Activated T-helper 2 cell treated with anti-CD3 and anti-CD28 coated beads, Interferon-gamma antibody, Interleukin-2, Interleukin-4, amounts not matched to agents 10 μg/mL and 5 μg/mL and 100 μg/mL, durations not matched to agents 14 hours and 24 hours and 36 hours (primary cell): Measurements from ENCODE around the gene ATIC. TPM values are rescaled to one million over a fixed set of nuclear protein-coding genes. Genes with fewer than 3 reads are reported as not detected.

Experiments
- DNase-seq: peaks from one replicate; pipeline ENCODE4 v3.0.0; 2021; ENCODE audit warnings: low spot score
- H3K27ac Mint-ChIP-seq: one replicate; pipeline ENCODE4 v1.8.0; 2021; ENCODE audit warnings: mixed read lengths
- H3K27me3 Mint-ChIP-seq: one replicate; pipeline ENCODE4 v1.8.0; 2021; ENCODE audit warnings: low read depth, mixed read lengths
- H3K36me3 Mint-ChIP-seq: one replicate; pipeline ENCODE4 v1.8.0; 2021; ENCODE audit warnings: low read depth, mixed read lengths
- H3K4me1 Mint-ChIP-seq: one replicate; pipeline ENCODE4 v1.8.0; 2021; ENCODE audit warnings: low read depth, mixed read lengths
- H3K4me3 Mint-ChIP-seq: one replicate; pipeline ENCODE4 v1.8.0; 2021; ENCODE audit warnings: low read depth, mild to moderate bottlenecking, moderate library complexity, mixed read lengths
- H3K9me3 Mint-ChIP-seq: one replicate; pipeline ENCODE4 v1.8.0; 2021; ENCODE audit warnings: mixed read lengths
- intact Hi-C: fragments of 100-400 bp; cut with micrococcal nuclease; formaldehyde crosslinking; loops from one replicate; pipeline ENCODE4 v1.15.1; 2023
- total RNA-seq: library from RNA; stranded (reverse); gene quantifications from 2 replicates; pipeline ENCODE4 v1.2.3, GENCODE V29; 2022

Gene ATIC
- total RNA-seq, 1 donor from 2014 or later, result 296 TPM

- DNase-seq, result no peak
- no peaks in the 10 kb centered on the region for H3K27me3 Mint-ChIP-seq
- intact Hi-C loops, result no loop called here
- H3K36me3 Mint-ChIP-seq, result peaks cover 37% of the 10 kb centered on the region
- H3K9me3 Mint-ChIP-seq, result no peaks in the 10 kb centered on the region
- no peaks in the 10 kb centered on the region for H3K4me1 Mint-ChIP-seq
- H3K4me3 Mint-ChIP-seq, result no peak overlapping the region
- H3K27ac Mint-ChIP-seq, result no peak overlapping the region
Measured at GRCh38 chr2:215365184-215365658, 53.4 kb downstream of the ATIC start.

- Mint-ChIP-seq H3K4me1 (no peaks in the 10 kb centered on the region), H3K9me3 (no peaks in the 10 kb centered on the region), H3K36me3 (peaks cover 34% of the 10 kb centered on the region), H3K4me3 (no peak overlapping the region), H3K27ac (no peak overlapping the region), H3K27me3 (no peaks in the 10 kb centered on the region)
- intact Hi-C loops, result no loop called here
- no peak for DNase-seq
Measured at GRCh38 chr2:215366440-215367032, 54.7 kb downstream of the ATIC start.

GRCh38 chr2:215367662-215368492, 56.0 kb downstream of the ATIC start:
- Mint-ChIP-seq H3K36me3 (peaks cover 27% of the 10 kb centered on the region), H3K4me1 (no peaks in the 10 kb centered on the region), H3K27me3 (no peaks in the 10 kb centered on the region), H3K9me3 (no peaks in the 10 kb centered on the region), H3K27ac (no peak overlapping the region), H3K4me3 (no peak overlapping the region)
- no peak for DNase-seq
- intact Hi-C loops, result no loop called here

GRCh38 chr2:215368493-215368809, 56.6 kb downstream of the ATIC start:
- no peak for DNase-seq
- H3K4me3 Mint-ChIP-seq, result no peak overlapping the region
- peaks cover 26% of the 10 kb centered on the region for H3K36me3 Mint-ChIP-seq
- H3K27me3 Mint-ChIP-seq, result no peaks in the 10 kb centered on the region
- intact Hi-C loops, result no loop called here
- H3K27ac Mint-ChIP-seq, result no peak overlapping the region
- no peaks in the 10 kb centered on the region for H3K4me1 Mint-ChIP-seq
- no peaks in the 10 kb centered on the region for H3K9me3 Mint-ChIP-seq

GRCh38 chr2:215369181-215369760, 57.4 kb downstream of the ATIC start:
- intact Hi-C loops, result no loop called here
- H3K9me3 Mint-ChIP-seq, result no peaks in the 10 kb centered on the region
- no peaks in the 10 kb centered on the region for H3K27me3 Mint-ChIP-seq
- no peak for DNase-seq
- H3K27ac Mint-ChIP-seq, result no peak overlapping the region
- peaks cover 20% of the 10 kb centered on the region for H3K36me3 Mint-ChIP-seq
- no peak overlapping the region for H3K4me3 Mint-ChIP-seq
- no peaks in the 10 kb centered on the region for H3K4me1 Mint-ChIP-seq

- no peaks in the 10 kb centered on the region for H3K9me3 Mint-ChIP-seq
- H3K27me3 Mint-ChIP-seq, result no peaks in the 10 kb centered on the region
- no peaks in the 10 kb centered on the region for H3K4me1 Mint-ChIP-seq
- H3K27ac Mint-ChIP-seq, result no peak overlapping the region
- no peak for DNase-seq
- no peak overlapping the region for H3K4me3 Mint-ChIP-seq
- H3K36me3 Mint-ChIP-seq, result peaks cover 21% of the 10 kb centered on the region
- intact Hi-C loops, result no loop called here
Measured at GRCh38 chr2:215370112-215370965, 58.5 kb downstream of the ATIC start.

GRCh38 chr2:215371915-215372897, 60.3 kb downstream of the ATIC start:
- no peak overlapping the region for H3K27ac Mint-ChIP-seq
- DNase-seq, result no peak
- no peaks in the 10 kb centered on the region for H3K4me1 Mint-ChIP-seq
- intact Hi-C loops, result no loop called here
- H3K9me3 Mint-ChIP-seq, result no peaks in the 10 kb centered on the region
- no peak overlapping the region for H3K4me3 Mint-ChIP-seq
- H3K27me3 Mint-ChIP-seq, result no peaks in the 10 kb centered on the region
- H3K36me3 Mint-ChIP-seq, result peaks cover 14% of the 10 kb centered on the region

- H3K4me1 Mint-ChIP-seq, result no peaks in the 10 kb centered on the region
- peaks cover 11% of the 10 kb centered on the region for H3K36me3 Mint-ChIP-seq
- no peaks in the 10 kb centered on the region for H3K27me3 Mint-ChIP-seq
- no peak overlapping the region for H3K4me3 Mint-ChIP-seq
- no peak for DNase-seq
- no peak overlapping the region for H3K27ac Mint-ChIP-seq
- no peaks in the 10 kb centered on the region for H3K9me3 Mint-ChIP-seq
- intact Hi-C loops, result no loop called here
Measured at GRCh38 chr2:215372968-215373649, 61.2 kb downstream of the ATIC start.

GRCh38 chr2:215374002-215374401, 62.1 kb downstream of the ATIC start:
- Mint-ChIP-seq H3K27me3 (no peaks in the 10 kb centered on the region), H3K9me3 (no peaks in the 10 kb centered on the region), H3K4me1 (no peaks in the 10 kb centered on the region), H3K4me3 (no peak overlapping the region), H3K36me3 (peaks cover 11% of the 10 kb centered on the region), H3K27ac (no peak overlapping the region)
- no peak for DNase-seq
- intact Hi-C loops, result no loop called here

GRCh38 chr2:215374642-215375466, 63.0 kb downstream of the ATIC start:
- Mint-ChIP-seq H3K27me3 (no peaks in the 10 kb centered on the region), H3K36me3 (peaks cover 11% of the 10 kb centered on the region), H3K9me3 (no peaks in the 10 kb centered on the region), H3K27ac (no peak overlapping the region), H3K4me1 (no peaks in the 10 kb centered on the region), H3K4me3 (no peak overlapping the region)
- DNase-seq, result no peak
- intact Hi-C loops, result no loop called here

GRCh38 chr2:215375467-215375830, 63.6 kb downstream of the ATIC start:
- Mint-ChIP-seq H3K36me3 (peaks cover 11% of the 10 kb centered on the region), H3K9me3 (no peaks in the 10 kb centered on the region), H3K27ac (no peak overlapping the region), H3K4me1 (no peaks in the 10 kb centered on the region), H3K4me3 (no peak overlapping the region), H3K27me3 (no peaks in the 10 kb centered on the region)
- DNase-seq, result no peak
- intact Hi-C loops, result no loop called here
